MM.1S (cell line): Measurements from ENCODE around the gene RAI2.

Experiments used
- EZH2 ChIP-seq: fragments of 300-600 bp; sonication (generic); optimal IDR thresholded peaks from 2 replicates; pipeline ENCODE3; 2017; ENCODE audit warnings: low read depth, mild to moderate bottlenecking, antibody characterized with exemption, low read length, mixed read lengths
- EZH2phosphoT487 ChIP-seq: fragments of 300-600 bp; sonication (generic); IDR thresholded peaks from 2 replicates; pipeline ENCODE4 v1.6.1; 2018; ENCODE audit warnings: antibody characterized with exemption, low read length
- TF ChIP-seq, protein P1 (sequence below): fragments of 300-600 bp; sonication (generic); IDR thresholded peaks from 2 replicates; pipeline ENCODE4 v1.5.1; 2016; ENCODE audit warnings: antibody characterized with exemption, low read length, mixed read lengths

DNA sequence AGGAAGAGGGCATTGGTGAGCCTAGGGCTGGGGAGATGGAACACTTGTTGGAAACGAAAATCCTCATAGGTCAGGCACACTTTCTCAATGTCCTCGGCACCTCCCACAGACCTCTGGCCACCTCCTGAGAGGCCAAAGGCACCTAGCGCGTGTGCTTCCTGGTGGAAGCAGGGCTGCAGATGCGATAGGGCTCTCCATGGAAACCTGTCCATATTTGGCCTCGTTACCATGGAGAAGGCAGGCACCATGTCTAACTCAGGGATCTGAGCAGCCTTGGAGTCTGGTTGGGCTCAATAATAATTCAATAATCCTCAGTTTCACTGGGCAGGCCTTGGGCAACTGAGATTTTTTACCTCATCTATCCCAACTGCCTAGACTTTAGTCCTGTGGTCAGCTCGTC lies 58.3 kb downstream of the RAI2 start:
- TF ChIP-seq, protein P1, sequence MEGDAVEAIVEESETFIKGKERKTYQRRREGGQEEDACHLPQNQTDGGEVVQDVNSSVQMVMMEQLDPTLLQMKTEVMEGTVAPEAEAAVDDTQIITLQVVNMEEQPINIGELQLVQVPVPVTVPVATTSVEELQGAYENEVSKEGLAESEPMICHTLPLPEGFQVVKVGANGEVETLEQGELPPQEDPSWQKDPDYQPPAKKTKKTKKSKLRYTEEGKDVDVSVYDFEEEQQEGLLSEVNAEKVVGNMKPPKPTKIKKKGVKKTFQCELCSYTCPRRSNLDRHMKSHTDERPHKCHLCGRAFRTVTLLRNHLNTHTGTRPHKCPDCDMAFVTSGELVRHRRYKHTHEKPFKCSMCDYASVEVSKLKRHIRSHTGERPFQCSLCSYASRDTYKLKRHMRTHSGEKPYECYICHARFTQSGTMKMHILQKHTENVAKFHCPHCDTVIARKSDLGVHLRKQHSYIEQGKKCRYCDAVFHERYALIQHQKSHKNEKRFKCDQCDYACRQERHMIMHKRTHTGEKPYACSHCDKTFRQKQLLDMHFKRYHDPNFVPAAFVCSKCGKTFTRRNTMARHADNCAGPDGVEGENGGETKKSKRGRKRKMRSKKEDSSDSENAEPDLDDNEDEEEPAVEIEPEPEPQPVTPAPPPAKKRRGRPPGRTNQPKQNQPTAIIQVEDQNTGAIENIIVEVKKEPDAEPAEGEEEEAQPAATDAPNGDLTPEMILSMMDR, result no peak
- no peak for TF ChIP-seq EZH2phosphoT487
- TF ChIP-seq EZH2, result no peak
